Neural progenitor cell (in vitro differentiated cells): ENCODE measurements around the gene USE1. TPM values are rescaled to one million over a fixed set of nuclear protein-coding genes. Genes with fewer than 3 reads are reported as not detected.

ENCODE experiments used
- DNase-seq: peaks from one replicate; pipeline ENCODE4 v3.0.0-alpha.2; 2016; ENCODE audit warnings: low spot score
- H2AFZ ChIP-seq: fragments of 200-600 bp; sonication (generic); replicated peaks from 2 replicates; pipeline ENCODE4 v1.6.1; 2016; ENCODE audit warnings: antibody characterized with exemption
- H3F3A ChIP-seq: fragments of 200-600 bp; sonication (generic); 2 replicates; pipeline ENCODE4 v1.6.1; 2016; ENCODE audit warnings: antibody characterized with exemption, low read depth
- H3K27ac ChIP-seq: fragments of 200-600 bp; sonication (generic); 2 replicates; pipeline ENCODE4 v1.5.1; 2016; ENCODE audit warnings: mild to moderate bottlenecking
- H3K27me3 ChIP-seq: fragments of 200-600 bp; sonication (generic); 2 replicates; pipeline ENCODE4 v1.6.1; 2016; ENCODE audit warnings: mild to moderate bottlenecking, moderate library complexity
- H3K36me3 ChIP-seq: fragments of 200-600 bp; sonication (generic); 2 replicates; pipeline ENCODE4 v1.5.1; 2016
- H3K4me1 ChIP-seq: fragments of 200-600 bp; sonication (generic); 2 replicates; pipeline ENCODE4 v1.6.1; 2016; ENCODE audit warnings: mixed run types
- H3K4me2 ChIP-seq: fragments of 200-600 bp; sonication (generic); 2 replicates; pipeline ENCODE4 v1.6.1; 2016
- H3K4me3 ChIP-seq: fragments of 200-600 bp; sonication (generic); 2 replicates; pipeline ENCODE4 v1.5.1; 2016
- H3K79me2 ChIP-seq: fragments of 200-600 bp; sonication (generic); 2 replicates; pipeline ENCODE4 v1.6.1; 2016; ENCODE audit warnings: low read depth
- H3K9ac ChIP-seq: fragments of 200-600 bp; sonication (generic); 2 replicates; pipeline ENCODE4 v1.6.1; 2016
- H3K9me3 ChIP-seq: fragments of 200-600 bp; sonication (generic); 2 replicates; pipeline ENCODE4 v1.5.1; 2016; ENCODE audit warnings: low read depth
- H4K20me1 ChIP-seq: fragments of 200-600 bp; sonication (generic); 2 replicates; pipeline ENCODE4 v1.6.1; 2016; ENCODE audit warnings: low read depth
- H3K27ac Mint-ChIP-seq: 3 replicates; pipeline ENCODE4 v1.8.0; 2021; ENCODE audit warnings: mixed read lengths
- H3K27me3 Mint-ChIP-seq: 2 replicates; pipeline ENCODE4 v1.8.0; 2022; ENCODE audit warnings: low read depth, mild to moderate bottlenecking, inconsistent platforms, moderate library complexity, mixed read lengths; ENCODE audit not compliant: insufficient read depth
- H3K36me3 Mint-ChIP-seq: 3 replicates; pipeline ENCODE4 v1.8.0; 2021; ENCODE audit warnings: mixed read lengths
- H3K4me1 Mint-ChIP-seq: 3 replicates; pipeline ENCODE4 v1.8.0; 2021; ENCODE audit warnings: mixed read lengths
- H3K4me3 Mint-ChIP-seq: 3 replicates; pipeline ENCODE4 v1.8.0; 2021; ENCODE audit warnings: mild to moderate bottlenecking, moderate library complexity, mixed read lengths
- H3K9me3 Mint-ChIP-seq: 3 replicates; pipeline ENCODE4 v1.8.0; 2020; ENCODE audit warnings: mixed read lengths
- CTCF ChIP-seq: fragments of 200-600 bp; sonication (generic); IDR thresholded peaks from 2 replicates; pipeline ENCODE4 v1.5.1; 2017; ENCODE audit warnings: antibody characterized with exemption, mild to moderate bottlenecking
- EZH2 ChIP-seq: fragments of 200-600 bp; sonication (generic); IDR thresholded peaks from 2 replicates; pipeline ENCODE4 v1.6.1; 2017; ENCODE audit warnings: antibody characterized with exemption, mild to moderate bottlenecking, moderate library complexity
- EZH2phosphoT487 ChIP-seq: fragments of 200-600 bp; sonication (generic); IDR thresholded peaks from 2 replicates; pipeline ENCODE4 v1.6.1; 2017; ENCODE audit warnings: antibody characterized with exemption
- total RNA-seq: library from RNA; depleted of rRNA; stranded (reverse); fragments of >200 nt; gene quantifications from 2 replicates; pipeline ENCODE4 v1.2.3, GENCODE V29; 2015; ENCODE audit warnings: low replicate concordance

The USE1 gene
- total RNA-seq, 1 donor from 2014 or later, result 12.1 TPM

GRCh38 chr19:17194608-17195007 is 20.5 kb upstream of the USE1 start:
- no peak overlapping the region for H3K4me3 Mint-ChIP-seq
- Histone ChIP-seq H2AFZ (no peak overlapping the region), H3K4me3 (no peak overlapping the region), H3K4me1 (no peaks in the 10 kb centered on the region), H3K9ac (no peak overlapping the region), H3K27me3 (no peaks in the 10 kb centered on the region), H3K9me3 (no peaks in the 10 kb centered on the region), H3K36me3 (no peaks in the 10 kb centered on the region), H3F3A (no peaks in the 10 kb centered on the region), H3K79me2 (no peaks in the 10 kb centered on the region), H3K4me2 (no peak overlapping the region), H3K27ac (no peak overlapping the region), H4K20me1 (no peaks in the 10 kb centered on the region)
- no peak for DNase-seq
- H3K9me3 Mint-ChIP-seq, result no peaks in the 10 kb centered on the region
- no peaks in the 10 kb centered on the region for H3K4me1 Mint-ChIP-seq
- TF ChIP-seq CTCF (no peak), EZH2phosphoT487 (no peak), EZH2 (no peak)
- H3K27ac Mint-ChIP-seq, result no peak overlapping the region
- H3K36me3 Mint-ChIP-seq, result peaks cover 30% of the 10 kb centered on the region
- H3K27me3 Mint-ChIP-seq, result peaks cover 4% of the 10 kb centered on the region

DNA sequence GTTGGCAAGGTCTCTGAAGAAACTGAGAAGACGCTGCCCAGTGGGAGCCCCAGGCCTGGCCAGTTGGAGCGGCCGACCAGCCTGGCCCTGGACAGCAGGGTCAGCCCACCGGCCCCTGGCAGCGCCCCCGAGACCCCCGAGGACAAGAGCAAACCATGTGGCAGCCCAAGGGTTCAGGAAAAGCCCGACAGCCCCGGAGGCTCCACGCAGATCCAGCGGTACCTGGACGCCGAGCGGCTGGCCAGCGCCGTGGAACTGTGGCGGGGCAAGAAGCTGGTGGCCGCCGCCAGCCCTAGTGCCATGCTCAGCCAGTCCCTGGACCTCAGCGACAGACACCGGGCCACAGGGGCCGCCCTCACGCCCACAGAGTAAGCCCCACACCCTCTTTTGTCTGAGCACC is 20.1 kb upstream of the USE1 start:
- Histone ChIP-seq H4K20me1 (no peaks in the 10 kb centered on the region), H3K27ac (no peak overlapping the region), H3K27me3 (no peaks in the 10 kb centered on the region), H3K4me1 (no peaks in the 10 kb centered on the region), H3K4me3 (no peak overlapping the region), H3K4me2 (no peak overlapping the region), H3K9me3 (no peaks in the 10 kb centered on the region), H3K9ac (no peak overlapping the region), H3F3A (no peaks in the 10 kb centered on the region), H2AFZ (no peak overlapping the region), H3K36me3 (no peaks in the 10 kb centered on the region), H3K79me2 (no peaks in the 10 kb centered on the region)
- H3K4me3 Mint-ChIP-seq, result no peak overlapping the region
- TF ChIP-seq EZH2, result no peak
- no peak for TF ChIP-seq EZH2phosphoT487
- TF ChIP-seq CTCF, result no peak
- H3K27me3 Mint-ChIP-seq, result peaks cover 4% of the 10 kb centered on the region
- no peaks in the 10 kb centered on the region for H3K9me3 Mint-ChIP-seq
- peaks cover 31% of the 10 kb centered on the region for H3K36me3 Mint-ChIP-seq
- no peak for DNase-seq
- H3K4me1 Mint-ChIP-seq, result no peaks in the 10 kb centered on the region
- no peak overlapping the region for H3K27ac Mint-ChIP-seq

- Mint-ChIP-seq H3K27me3 (peaks cover 7% of the 10 kb centered on the region), H3K9me3 (no peaks in the 10 kb centered on the region), H3K4me3 (no peak overlapping the region), H3K4me1 (no peaks in the 10 kb centered on the region), H3K36me3 (peaks cover 34% of the 10 kb centered on the region), H3K27ac (no peak overlapping the region)
- no peaks in the 10 kb centered on the region for H3K36me3 ChIP-seq
- H3K4me2 ChIP-seq, result no peak overlapping the region
- no peaks in the 10 kb centered on the region for H3K27me3 ChIP-seq
- no peaks in the 10 kb centered on the region for H3K9me3 ChIP-seq
- no peak for TF ChIP-seq CTCF
- TF ChIP-seq EZH2phosphoT487, result no peak
- TF ChIP-seq EZH2, result no peak
- no peaks in the 10 kb centered on the region for H3K79me2 ChIP-seq
- H3K4me3 ChIP-seq, result no peak overlapping the region
- H3F3A ChIP-seq, result no peaks in the 10 kb centered on the region
- DNase-seq, result no peak
- H3K4me1 ChIP-seq, result no peaks in the 10 kb centered on the region
- H2AFZ ChIP-seq, result no peak overlapping the region
- H3K9ac ChIP-seq, result no peak overlapping the region
- H3K27ac ChIP-seq, result no peak overlapping the region
- H4K20me1 ChIP-seq, result no peaks in the 10 kb centered on the region
These were observed 18.5 kb upstream of the USE1 start for GRCh38 chr19:17196610-17197009.

DNA sequence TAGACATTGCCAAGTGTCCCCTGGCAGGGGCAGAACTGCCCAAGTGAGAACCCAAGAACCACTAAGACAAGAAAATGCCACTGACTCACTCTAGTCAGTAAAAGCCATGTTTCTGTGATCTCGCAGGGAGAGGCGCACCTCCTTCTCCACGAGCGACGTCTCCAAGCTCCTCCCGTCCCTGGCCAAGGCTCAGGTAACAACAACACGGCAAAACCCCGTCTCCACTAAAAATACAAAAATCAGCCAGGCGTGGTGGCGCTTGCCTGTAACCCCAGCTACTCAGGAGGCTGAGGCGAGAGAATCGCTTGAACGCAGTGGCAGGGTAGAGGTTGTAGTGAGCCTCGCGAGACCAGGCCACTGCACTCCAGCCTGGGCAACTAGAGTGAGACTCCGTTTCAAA is 17.5 kb upstream of the USE1 start:
- TF ChIP-seq EZH2 (no peak), EZH2phosphoT487 (no peak), CTCF (no peak)
- H3K9me3 ChIP-seq, result no peaks in the 10 kb centered on the region
- no peaks in the 10 kb centered on the region for H3K9me3 Mint-ChIP-seq
- H3F3A ChIP-seq, result no peaks in the 10 kb centered on the region
- no peak overlapping the region for H3K4me2 ChIP-seq
- no peaks in the 10 kb centered on the region for H3K4me1 ChIP-seq
- no peak overlapping the region for H3K4me3 ChIP-seq
- no peaks in the 10 kb centered on the region for H3K36me3 ChIP-seq
- DNase-seq, result no peak
- no peak overlapping the region for H3K4me3 Mint-ChIP-seq
- H3K79me2 ChIP-seq, result no peaks in the 10 kb centered on the region
- no peaks in the 10 kb centered on the region for H3K27me3 ChIP-seq
- no peak overlapping the region for H3K9ac ChIP-seq
- no peak overlapping the region for H3K27ac Mint-ChIP-seq
- H2AFZ ChIP-seq, result no peak overlapping the region
- H3K27me3 Mint-ChIP-seq, result peaks cover 9% of the 10 kb centered on the region
- no peak overlapping the region for H3K27ac ChIP-seq
- no peaks in the 10 kb centered on the region for H4K20me1 ChIP-seq
- no peaks in the 10 kb centered on the region for H3K4me1 Mint-ChIP-seq
- peaks cover 44% of the 10 kb centered on the region for H3K36me3 Mint-ChIP-seq
